Activated CD8-positive, alpha-beta T cell treated with anti-CD3 and anti-CD28 coated beads for 36 hours (primary cell): ENCODE measurements around the gene TLE4. TPM values are rescaled to one million over a fixed set of nuclear protein-coding genes. Genes with fewer than 3 reads are reported as not detected.

Source experiments
- ATAC-seq: fragments of 200-7000 bp; cut with Tn5 transposase; one replicate; pipeline ENCODE4 v1.10.0; 2021; ENCODE audit warnings: mild to moderate bottlenecking, moderate library complexity
- CTCF ChIA-PET: fragments of 350-600 bp; sonication (Branson Sonifier 250); formaldehyde crosslinking; loops from one replicate; lab custom pipeline; 2021; ENCODE audit warnings: antibody characterized with exemption; lab: Charles Lee
- POLR2A ChIA-PET: fragments of 350-600 bp; sonication (Branson Sonifier 250); formaldehyde crosslinking; loops from one replicate; lab custom pipeline; 2021; ENCODE audit warnings: antibody characterized with exemption; lab: Charles Lee
- DNase-seq: peaks from one replicate; pipeline ENCODE4 v3.0.0-alpha.2; 2020
- H3K27ac Mint-ChIP-seq: one replicate; pipeline ENCODE4 v1.8.0; 2021; ENCODE audit warnings: mild to moderate bottlenecking, mixed read lengths
- H3K27me3 Mint-ChIP-seq: one replicate; pipeline ENCODE4 v1.8.0; 2021; ENCODE audit warnings: mixed read lengths
- H3K36me3 Mint-ChIP-seq: one replicate; pipeline ENCODE4 v1.8.0; 2021; ENCODE audit warnings: low read depth, mixed read lengths
- H3K4me1 Mint-ChIP-seq: one replicate; pipeline ENCODE4 v1.8.0; 2021; ENCODE audit warnings: low read depth, mixed read lengths
- H3K4me3 Mint-ChIP-seq: one replicate; pipeline ENCODE4 v1.8.0; 2021; ENCODE audit warnings: mild to moderate bottlenecking, moderate library complexity, mixed read lengths
- H3K9me3 Mint-ChIP-seq: one replicate; pipeline ENCODE4 v1.8.0; 2021; ENCODE audit warnings: mixed read lengths
- CTCF ChIP-seq: fragments of 200-600 bp; IDR thresholded peaks from one replicate; pipeline ENCODE4 v1.8.0; 2022; ENCODE audit warnings: antibody characterized with exemption, mild to moderate bottlenecking
- intact Hi-C: fragments of 100-400 bp; cut with micrococcal nuclease; formaldehyde crosslinking; loops from one replicate; pipeline ENCODE4 v1.10.0; 2022
- total RNA-seq, 2 experiments: library from RNA; stranded (reverse); gene quantifications; one replicate each; pipeline ENCODE4 v1.2.3, GENCODE V29; 2021

Gene TLE4
- total RNA-seq, 2 experiments from 2014 or later: 30.8 to 31.9 TPM

- CTCF ChIA-PET: no interaction called here
- Mint-ChIP-seq H3K27ac (no peak overlapping the region), H3K4me3 (no peak overlapping the region), H3K27me3 (no peaks in the 10 kb centered on the region), H3K9me3 (peaks cover 11% of the 10 kb centered on the region), H3K36me3 (peaks cover 22% of the 10 kb centered on the region), H3K4me1 (peaks cover 50% of the 10 kb centered on the region)
- intact Hi-C loops: no loop called here
- TF ChIP-seq CTCF: no peak
- POLR2A ChIA-PET: interaction anchor here (0.7 kb wide), 1 partner anchor 62 kb away, joined by 3 read pairs; no protein-coding TSS in a partner anchor
- DNase-seq: no peak
- ATAC-seq: no peak
These were observed 37.8 kb downstream of the TLE4 start for GRCh38 chr9:79609468-79610018.

GRCh38 chr9:79610019-79610631, 38.4 kb downstream of the TLE4 start:
- Mint-ChIP-seq H3K9me3 (peaks cover 11% of the 10 kb centered on the region), H3K4me3 (no peak overlapping the region), H3K27me3 (no peaks in the 10 kb centered on the region), H3K27ac (no peak overlapping the region), H3K36me3 (peaks cover 25% of the 10 kb centered on the region), H3K4me1 (peaks cover 55% of the 10 kb centered on the region)
- DNase-seq (no peak), ATAC-seq (no peak)
- POLR2A ChIA-PET: interaction anchor here (0.7 kb wide), 1 partner anchor 61 kb away, joined by 3 read pairs; no protein-coding TSS in a partner anchor
- no peak for TF ChIP-seq CTCF
- intact Hi-C loops: no loop called here
- CTCF ChIA-PET: no interaction called here

GRCh38 chr9:79610791-79611614, 39.2 kb downstream of the TLE4 start:
- ChIA-PET POLR2A (no interaction called here), CTCF (no interaction called here)
- Mint-ChIP-seq H3K4me1 (peaks cover 57% of the 10 kb centered on the region), H3K4me3 (no peak overlapping the region), H3K9me3 (peaks cover 11% of the 10 kb centered on the region), H3K27me3 (no peaks in the 10 kb centered on the region), H3K36me3 (peaks cover 25% of the 10 kb centered on the region), H3K27ac (no peak overlapping the region)
- DNase-seq (no peak), ATAC-seq (no peak)
- no peak for TF ChIP-seq CTCF
- intact Hi-C loops: no loop called here

- H3K27me3 Mint-ChIP-seq: no peaks in the 10 kb centered on the region
- intact Hi-C loops: no loop called here
These were observed 41.4 kb downstream of the TLE4 start for GRCh38 chr9:79613145-79613544.

More at GRCh38 chr9:79613145-79613544, 41.4 kb downstream of the TLE4 start:
- H3K4me1 Mint-ChIP-seq: peaks cover 56% of the 10 kb centered on the region
- no peak for ATAC-seq
- peaks cover 18% of the 10 kb centered on the region for H3K36me3 Mint-ChIP-seq
- DNase-seq: no peak
- no peak for TF ChIP-seq CTCF
- ChIA-PET CTCF (interaction anchor here (0.9 kb wide), 1 partner anchor 11 kb away, joined by 3 read pairs; no protein-coding TSS in a partner anchor), POLR2A (interaction anchor here (1.1 kb wide), 1 partner anchor 41 kb away, joined by 6 read pairs; no protein-coding TSS in a partner anchor)
- no peak overlapping the region for H3K4me3 Mint-ChIP-seq
- no peaks in the 10 kb centered on the region for H3K9me3 Mint-ChIP-seq
- H3K27ac Mint-ChIP-seq: no peak overlapping the region
